Esophagus squamous epithelium (tissue), 4 donors: Measurements from ENCODE around the gene GDPD5.

ENCODE experiments used
- POLR2A ChIP-seq, 4 donors: fragments of 450-650 bp; IDR thresholded peaks; one replicate each; pipeline ENCODE4 v1.6.1; 2017; ENCODE audit warnings: antibody characterized with exemption in 4 of 4, mild to moderate bottlenecking in 4 of 4, moderate library complexity in 3 of 4
- TF ChIP-seq, protein P1 (sequence below), 6 experiments: fragments of 450-650 bp in 4 of 6; fragments of 200-600 bp in 2 of 6; sonication (generic) in 2 of 6; IDR thresholded peaks; one replicate each; pipeline ENCODE4 v1.5.1; 2016 to 2019; ENCODE audit warnings: antibody characterized with exemption in 6 of 6, mild to moderate bottlenecking in 4 of 6, moderate library complexity in 4 of 6

- TF ChIP-seq, protein P1, sequence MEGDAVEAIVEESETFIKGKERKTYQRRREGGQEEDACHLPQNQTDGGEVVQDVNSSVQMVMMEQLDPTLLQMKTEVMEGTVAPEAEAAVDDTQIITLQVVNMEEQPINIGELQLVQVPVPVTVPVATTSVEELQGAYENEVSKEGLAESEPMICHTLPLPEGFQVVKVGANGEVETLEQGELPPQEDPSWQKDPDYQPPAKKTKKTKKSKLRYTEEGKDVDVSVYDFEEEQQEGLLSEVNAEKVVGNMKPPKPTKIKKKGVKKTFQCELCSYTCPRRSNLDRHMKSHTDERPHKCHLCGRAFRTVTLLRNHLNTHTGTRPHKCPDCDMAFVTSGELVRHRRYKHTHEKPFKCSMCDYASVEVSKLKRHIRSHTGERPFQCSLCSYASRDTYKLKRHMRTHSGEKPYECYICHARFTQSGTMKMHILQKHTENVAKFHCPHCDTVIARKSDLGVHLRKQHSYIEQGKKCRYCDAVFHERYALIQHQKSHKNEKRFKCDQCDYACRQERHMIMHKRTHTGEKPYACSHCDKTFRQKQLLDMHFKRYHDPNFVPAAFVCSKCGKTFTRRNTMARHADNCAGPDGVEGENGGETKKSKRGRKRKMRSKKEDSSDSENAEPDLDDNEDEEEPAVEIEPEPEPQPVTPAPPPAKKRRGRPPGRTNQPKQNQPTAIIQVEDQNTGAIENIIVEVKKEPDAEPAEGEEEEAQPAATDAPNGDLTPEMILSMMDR (IDR thresholded peaks at IDR 0.05), result no peak
- no peak for TF ChIP-seq POLR2A (IDR thresholded peaks at IDR 0.05)
Observed at GRCh38 chr11:75431533-75432525, 93.9 kb downstream of the GDPD5 start.
